SHP77 treated with DMSO at 0.1 percent for 48 hours (cell line): ENCODE data around the gene CLIP3.
A peak's percentile ranks its signal among the peaks of the same experiment; 100 is the strongest.

Experiments
- DNase-seq: peaks from one replicate; lab custom pipeline; 2025; lab: John Stamatoyannopoulos, UW

The CLIP3 gene

DNA sequence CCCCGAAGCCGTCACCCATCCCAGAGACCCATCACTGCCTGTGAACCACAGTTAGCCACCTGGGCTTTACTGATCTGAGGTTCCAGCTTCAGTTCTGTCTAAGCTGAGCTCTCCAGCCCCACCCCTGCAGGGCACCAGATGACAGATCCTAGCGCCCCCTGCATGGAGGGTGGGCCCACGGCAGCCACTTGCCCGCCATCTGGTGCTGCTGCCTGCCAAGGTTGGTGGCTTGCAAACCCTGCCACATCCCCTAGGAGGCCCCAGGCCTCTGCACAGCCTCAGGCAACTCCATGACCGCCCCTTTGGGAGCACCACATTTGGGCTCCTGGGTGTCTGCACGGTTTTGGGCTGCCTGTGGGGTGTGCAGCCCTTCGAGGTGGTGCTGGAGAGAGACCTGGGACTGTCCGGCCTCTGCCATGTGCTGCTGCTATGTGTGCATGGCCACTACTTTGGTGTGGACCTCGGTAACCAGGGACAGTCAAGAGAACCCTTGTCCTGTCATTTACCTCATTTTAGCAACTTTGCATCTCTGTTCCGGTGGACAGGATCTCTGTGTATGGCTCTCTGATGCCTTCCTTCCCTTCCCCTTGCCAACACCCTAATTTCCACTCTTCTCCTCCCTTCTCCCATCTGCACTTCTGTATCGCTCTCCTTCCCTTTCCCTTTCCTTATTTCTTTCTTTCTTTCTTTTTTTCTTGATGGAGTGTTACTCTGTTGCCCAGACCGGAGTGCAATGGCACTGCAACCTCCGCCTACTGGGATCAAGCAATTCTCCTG, 55.0 kb downstream of the CLIP3 start:
- peak; percentile 25 for DNase-seq

DNA sequence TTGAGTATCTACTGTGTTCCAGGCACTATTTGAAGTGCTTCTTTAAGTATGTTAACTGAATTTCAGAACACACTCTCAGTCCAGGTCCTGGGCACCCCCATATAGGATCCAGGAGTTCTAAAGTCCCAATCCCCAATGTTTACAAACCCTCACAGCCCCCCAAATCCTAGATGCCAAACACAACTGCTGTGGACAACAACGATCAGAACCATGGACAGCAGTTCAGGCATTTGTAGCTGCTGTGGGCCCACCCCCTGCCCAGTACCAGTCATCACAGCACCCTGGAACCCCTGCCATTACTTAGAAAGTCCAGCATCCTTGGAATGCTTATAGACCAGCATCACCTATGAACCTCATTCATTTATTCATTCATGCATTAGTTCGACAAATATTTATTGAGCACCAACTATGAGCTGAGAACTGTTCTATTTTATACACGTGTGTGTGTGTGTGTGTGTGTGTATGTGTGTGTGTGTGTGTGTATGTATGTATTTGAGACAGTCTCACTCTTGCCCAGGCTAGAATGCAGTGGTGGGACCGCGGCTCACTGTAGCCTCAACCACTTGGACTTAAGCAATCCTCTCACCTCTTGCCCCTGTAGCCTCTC, 57.0 kb downstream of the CLIP3 start:
- no peak for DNase-seq

DNA sequence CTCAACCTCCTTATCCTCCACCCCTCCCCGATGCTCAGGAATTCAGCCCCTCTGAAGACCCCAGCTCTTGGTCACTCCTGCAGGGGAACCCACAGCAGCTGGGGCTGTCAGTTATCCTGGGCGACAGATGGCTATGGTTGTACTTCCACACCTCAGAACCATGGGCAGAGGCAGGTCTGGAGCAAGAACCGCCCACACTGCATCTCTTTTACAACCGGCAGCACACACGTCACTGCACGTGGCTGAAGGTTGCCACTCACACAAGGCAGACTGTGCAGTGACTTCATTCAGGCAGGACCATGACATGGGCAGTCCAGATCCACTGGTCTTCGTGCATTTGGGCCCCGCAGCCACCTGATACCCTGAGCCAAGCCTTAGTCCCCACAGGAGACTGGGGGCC, 59.2 kb downstream of the CLIP3 start:
- no peak for DNase-seq

DNA sequence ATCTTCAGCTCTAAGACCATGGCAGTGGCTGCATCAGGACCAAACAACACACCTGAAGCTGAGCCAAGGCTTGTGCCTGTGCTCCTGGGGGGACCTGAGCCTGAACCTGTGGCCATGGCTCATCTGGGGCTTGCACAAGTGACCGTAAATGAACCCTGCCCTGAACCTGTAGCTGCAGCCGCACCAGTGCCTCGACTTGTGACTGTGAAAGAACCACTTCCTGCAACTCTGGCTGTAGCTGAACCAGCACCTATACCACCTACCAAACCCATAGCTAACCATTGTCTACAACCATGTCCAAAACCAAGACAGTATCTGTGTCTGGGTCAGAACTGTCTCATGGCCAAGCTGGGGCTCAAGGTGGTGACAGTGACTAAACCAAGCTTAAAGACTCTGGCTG, 65.9 kb downstream of the CLIP3 start:
- DNase-seq: no peak
